Smooth muscle cell (in vitro differentiated cells): Measurements from ENCODE around the gene GABRD. TPM values are rescaled to one million over a fixed set of nuclear protein-coding genes. Genes with fewer than 3 reads are reported as not detected.

Experiments used
- DNase-seq: peaks from one replicate; lab custom pipeline; 2025; ENCODE audit not compliant: unreplicated experiment; lab: John Stamatoyannopoulos, UW
- H2AFZ ChIP-seq: fragments of 200-600 bp; sonication (generic); 2 replicates; pipeline ENCODE4 v1.6.0; 2016; ENCODE audit warnings: antibody characterized with exemption, low read depth, mild to moderate bottlenecking
- H3F3A ChIP-seq: fragments of 200-600 bp; sonication (generic); 2 replicates; pipeline ENCODE4 v1.6.0; 2017; ENCODE audit warnings: antibody characterized with exemption, low read depth
- H3K27ac ChIP-seq: fragments of 200-600 bp; sonication (generic); 2 replicates; pipeline ENCODE4 v1.5.1; 2016; ENCODE audit warnings: low read depth, mild to moderate bottlenecking
- H3K27me3 ChIP-seq: fragments of 200-600 bp; sonication (generic); 2 replicates; pipeline ENCODE4 v1.6.1; 2016; ENCODE audit warnings: low read depth, mild to moderate bottlenecking
- H3K36me3 ChIP-seq: fragments of 200-600 bp; sonication (generic); 2 replicates; pipeline ENCODE4 v1.5.1; 2016; ENCODE audit warnings: low read depth
- H3K4me1 ChIP-seq: fragments of 200-600 bp; sonication (generic); 2 replicates; pipeline ENCODE4 v1.5.1; 2016; ENCODE audit warnings: low read depth
- H3K4me2 ChIP-seq: fragments of 200-600 bp; sonication (generic); 2 replicates; pipeline ENCODE4 v1.6.0; 2016; ENCODE audit warnings: mild to moderate bottlenecking
- H3K4me3 ChIP-seq: fragments of 200-600 bp; sonication (generic); 2 replicates; pipeline ENCODE4 v1.5.1; 2016; ENCODE audit warnings: mild to moderate bottlenecking
- H3K79me2 ChIP-seq: fragments of 200-600 bp; sonication (generic); 2 replicates; pipeline ENCODE4 v1.6.0; 2016; ENCODE audit warnings: low read depth, mild to moderate bottlenecking
- H3K9ac ChIP-seq: fragments of 200-600 bp; sonication (generic); 2 replicates; pipeline ENCODE4 v1.6.0; 2016; ENCODE audit warnings: low read depth
- H3K9me3 ChIP-seq: fragments of 200-600 bp; sonication (generic); replicated peaks from 2 replicates; pipeline ENCODE4 v1.5.1; 2016; ENCODE audit warnings: low read depth
- H4K20me1 ChIP-seq: fragments of 200-600 bp; sonication (generic); 2 replicates; pipeline ENCODE4 v1.6.0; 2016; ENCODE audit warnings: low read depth
- WGBS: methylation state at CpG from one replicate; pipeline ENCODE4 v1.1.7; 2016; ENCODE audit warnings: low lambda C conversion rate; 5-methylcytosine and 5-hydroxymethylcytosine counted together
- polyA plus RNA-seq: library from polyadenylated mRNA; unstranded; fragments of >200 nt; fragmentation: Nextera tagmentation; extraction: Ambion mirVana; gene quantifications from 2 replicates; pipeline ENCODE4 v1.2.1, GENCODE V29; 2016
- total RNA-seq: library from RNA; depleted of rRNA; stranded (reverse); fragments of >200 nt; gene quantifications from 2 replicates; pipeline ENCODE4 v1.2.3, GENCODE V29; 2014
- TF ChIP-seq, protein P1 (sequence below): fragments of 200-600 bp; sonication (generic); IDR thresholded peaks from 2 replicates; pipeline ENCODE4 v1.5.1; 2017; ENCODE audit warnings: borderline replicate concordance, mild to moderate bottlenecking, antibody characterized with exemption; ENCODE audit not compliant: insufficient read depth, poor library complexity, severe bottlenecking

The GABRD gene
- total and polyA plus RNA-seq, 2 experiments from 2014 or later = not detected

DNA sequence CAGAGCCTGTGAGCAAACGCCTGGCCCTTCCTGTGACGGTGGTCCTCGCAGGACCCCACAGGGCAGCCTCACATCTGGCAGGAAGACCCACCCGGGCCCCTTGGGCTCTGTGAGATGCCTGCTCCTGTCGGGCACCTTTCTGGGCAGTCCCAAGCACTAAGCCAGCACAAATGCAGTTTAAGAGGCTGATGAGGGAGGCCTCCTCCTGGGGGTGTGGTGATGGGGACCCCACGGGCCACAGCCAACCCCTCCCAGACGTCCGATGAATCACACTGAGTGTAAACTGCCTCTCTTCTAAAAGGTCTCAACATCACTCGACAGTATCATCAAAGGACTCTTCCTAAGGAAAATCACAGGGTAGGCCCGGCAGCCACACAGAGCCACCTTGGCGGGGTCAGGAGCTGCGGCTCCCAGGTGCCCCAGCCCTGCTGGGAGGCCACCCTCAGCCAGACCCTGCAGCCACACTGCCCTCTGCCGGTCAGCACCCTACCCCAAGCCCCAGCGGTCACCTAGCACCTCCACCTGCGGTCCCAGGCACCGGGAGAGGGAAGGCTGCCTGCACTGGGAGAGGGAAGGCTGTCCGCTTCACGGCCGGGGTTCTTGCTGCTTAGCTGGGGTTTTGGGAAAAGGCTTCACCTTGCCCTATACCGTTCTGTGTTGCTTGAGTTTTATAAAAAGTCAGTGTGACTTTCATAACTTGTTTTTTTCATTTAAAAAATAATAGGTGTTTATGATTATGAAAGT, 27.2 kb downstream of the GABRD start:
- Histone ChIP-seq H3F3A (no peaks in the 10 kb centered on the region), H4K20me1 (peaks cover 2% of the 10 kb centered on the region), H3K27me3 (peaks cover 33% of the 10 kb centered on the region), H2AFZ (no peak overlapping the region), H3K4me3 (no peak overlapping the region), H3K36me3 (no peaks in the 10 kb centered on the region), H3K4me2 (no peak overlapping the region), H3K27ac (no peak overlapping the region), H3K79me2 (no peaks in the 10 kb centered on the region), H3K9ac (no peak overlapping the region), H3K4me1 (no peaks in the 10 kb centered on the region), H3K9me3 (no peaks in the 10 kb centered on the region)
- TF ChIP-seq, protein P1, sequence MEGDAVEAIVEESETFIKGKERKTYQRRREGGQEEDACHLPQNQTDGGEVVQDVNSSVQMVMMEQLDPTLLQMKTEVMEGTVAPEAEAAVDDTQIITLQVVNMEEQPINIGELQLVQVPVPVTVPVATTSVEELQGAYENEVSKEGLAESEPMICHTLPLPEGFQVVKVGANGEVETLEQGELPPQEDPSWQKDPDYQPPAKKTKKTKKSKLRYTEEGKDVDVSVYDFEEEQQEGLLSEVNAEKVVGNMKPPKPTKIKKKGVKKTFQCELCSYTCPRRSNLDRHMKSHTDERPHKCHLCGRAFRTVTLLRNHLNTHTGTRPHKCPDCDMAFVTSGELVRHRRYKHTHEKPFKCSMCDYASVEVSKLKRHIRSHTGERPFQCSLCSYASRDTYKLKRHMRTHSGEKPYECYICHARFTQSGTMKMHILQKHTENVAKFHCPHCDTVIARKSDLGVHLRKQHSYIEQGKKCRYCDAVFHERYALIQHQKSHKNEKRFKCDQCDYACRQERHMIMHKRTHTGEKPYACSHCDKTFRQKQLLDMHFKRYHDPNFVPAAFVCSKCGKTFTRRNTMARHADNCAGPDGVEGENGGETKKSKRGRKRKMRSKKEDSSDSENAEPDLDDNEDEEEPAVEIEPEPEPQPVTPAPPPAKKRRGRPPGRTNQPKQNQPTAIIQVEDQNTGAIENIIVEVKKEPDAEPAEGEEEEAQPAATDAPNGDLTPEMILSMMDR = peak; percentile 58
- no peak for DNase-seq
- WGBS = 38% methylated on average over 20 of the region's 20 CpGs

DNA sequence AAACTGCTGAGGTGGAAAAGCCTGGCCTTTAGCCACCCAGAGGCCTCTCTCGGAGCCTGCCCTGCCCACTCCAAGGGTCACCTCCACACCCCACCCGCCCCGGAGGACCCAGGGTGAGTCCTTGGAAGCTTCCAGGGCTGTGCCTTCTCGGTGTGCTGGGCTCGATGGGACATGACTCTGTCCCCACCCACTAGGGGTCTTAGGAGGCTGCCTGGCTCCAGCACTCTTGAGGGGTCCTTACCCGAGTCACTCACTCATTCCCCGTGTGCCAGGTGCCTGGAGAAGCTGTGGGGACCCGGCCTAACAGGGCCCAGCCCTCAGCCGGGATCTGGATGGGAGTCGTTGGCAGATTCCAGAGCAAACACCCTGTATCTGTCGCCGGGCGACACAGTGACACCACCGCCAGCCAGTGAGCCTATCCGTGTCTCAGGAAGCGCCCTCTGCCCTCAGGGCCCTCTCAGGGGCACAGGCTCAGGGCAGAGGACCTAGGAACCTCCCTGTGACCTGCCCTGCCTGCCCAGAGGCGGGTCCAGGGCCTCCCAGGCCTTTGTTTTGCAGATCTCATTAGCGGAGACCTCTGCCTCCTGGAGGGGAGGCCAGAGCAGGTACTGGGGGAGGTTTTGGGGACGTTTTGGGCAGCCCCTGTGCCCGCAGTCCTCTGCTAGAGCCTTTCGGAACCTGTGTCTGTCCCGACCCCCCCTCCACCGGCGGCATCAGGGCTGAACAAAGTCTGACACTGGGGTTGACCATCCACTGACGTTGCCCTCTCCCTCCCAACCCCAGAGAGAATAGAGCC, 28.0 kb downstream of the GABRD start:
- no peak overlapping the region for H3K4me2 ChIP-seq

DNA sequence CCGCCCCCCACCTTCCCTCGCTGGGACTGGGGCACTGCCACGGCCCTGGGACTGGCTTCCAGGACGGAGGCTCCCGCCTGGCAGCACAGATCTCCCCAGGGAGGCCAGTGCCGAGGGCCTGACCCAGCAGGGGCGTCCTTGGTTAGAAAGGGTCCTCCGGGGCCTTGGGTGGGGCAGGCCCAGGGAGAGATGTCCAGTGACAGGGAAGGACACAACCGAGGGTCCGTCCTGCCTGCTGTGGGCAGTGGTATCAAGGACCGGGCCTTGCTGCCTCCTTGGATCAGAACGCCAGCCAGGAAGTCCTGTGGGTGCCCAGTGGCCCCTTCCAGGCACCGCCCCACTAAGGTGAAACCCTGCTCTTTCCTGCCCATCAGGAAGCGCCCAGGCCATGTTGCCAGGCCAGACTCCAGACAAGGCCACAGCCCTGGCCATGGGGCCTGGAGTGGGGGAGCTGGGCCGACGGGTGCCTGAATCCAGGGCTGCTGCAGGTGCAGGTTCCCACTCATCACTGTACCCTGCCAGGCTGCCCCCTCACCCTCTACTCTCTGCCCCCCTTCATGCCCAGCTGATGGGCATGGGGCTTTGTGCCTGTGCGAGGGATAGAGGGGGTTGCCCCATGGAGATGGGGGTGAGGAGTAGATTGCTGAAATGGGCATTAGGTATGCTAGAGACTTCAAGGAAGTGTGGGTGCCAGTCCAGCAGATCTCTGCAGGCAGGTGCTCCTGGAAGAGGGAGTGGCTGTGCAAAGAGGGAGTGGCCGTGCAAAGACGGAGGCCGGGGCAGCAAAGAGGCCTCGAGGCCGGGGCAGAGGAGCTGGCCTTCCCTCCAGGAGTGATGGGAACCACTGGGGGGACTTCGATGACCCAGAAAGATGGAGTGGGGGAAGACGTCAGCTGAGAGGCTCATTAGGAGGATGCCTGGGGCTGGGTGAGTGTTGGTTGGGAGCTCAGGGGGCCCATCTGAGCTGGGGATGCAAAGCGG, 28.9 kb downstream of the GABRD start:
- no peaks in the 10 kb centered on the region for H3F3A ChIP-seq
- H3K9ac ChIP-seq = no peak overlapping the region
- no peaks in the 10 kb centered on the region for H3K9me3 ChIP-seq
- H3K4me3 ChIP-seq = no peak overlapping the region
- H4K20me1 ChIP-seq = peaks cover 10% of the 10 kb centered on the region
- H3K27me3 ChIP-seq = peaks cover 43% of the 10 kb centered on the region
- no peaks in the 10 kb centered on the region for H3K79me2 ChIP-seq
- 83% methylated on average over 25 of the region's 25 CpGs for WGBS
- no peak for DNase-seq
- no peak overlapping the region for H2AFZ ChIP-seq
- TF ChIP-seq, protein P1 = no peak
- no peak overlapping the region for H3K4me2 ChIP-seq
- H3K36me3 ChIP-seq = no peaks in the 10 kb centered on the region
- H3K4me1 ChIP-seq = no peaks in the 10 kb centered on the region
- no peak overlapping the region for H3K27ac ChIP-seq

More for the DNA sequence above, 28.0 kb downstream of the GABRD start:
- no peak for DNase-seq
- Histone ChIP-seq H3K36me3 (no peaks in the 10 kb centered on the region), H3K4me3 (no peak overlapping the region), H3K27ac (no peak overlapping the region), H3F3A (no peaks in the 10 kb centered on the region), H3K27me3 (peaks cover 41% of the 10 kb centered on the region), H3K79me2 (no peaks in the 10 kb centered on the region), H3K9ac (no peak overlapping the region), H3K9me3 (no peaks in the 10 kb centered on the region), H3K4me1 (no peaks in the 10 kb centered on the region), H4K20me1 (peaks cover 10% of the 10 kb centered on the region), H2AFZ (no peak overlapping the region)
- WGBS = 51% methylated on average over 25 of the region's 25 CpGs
- TF ChIP-seq, protein P1 = no peak
